Immature natural killer cell (primary cell): ENCODE data around the gene KLHL8. TPM values are rescaled to one million over a fixed set of nuclear protein-coding genes. Genes with fewer than 3 reads are reported as not detected.
"Not testable (repeated sequence)": the region's sequence is repeated elsewhere in the genome, so short reads cannot be mapped to it uniquely, and the experiment has no call there.

Source experiments
- DNase-seq, 3 donors: peaks; one replicate each; pipeline ENCODE4 v3.0.0; 2022; ENCODE audit warnings: mixed read lengths in 1 of 3
- H3K27ac Mint-ChIP-seq, 6 donors: one replicate each; pipeline ENCODE4 v1.8.0; 2020; ENCODE audit warnings: mixed read lengths in 6 of 6, mild to moderate bottlenecking in 5 of 6, inconsistent platforms in 4 of 6, moderate library complexity in 3 of 6
- H3K27me3 Mint-ChIP-seq, 3 donors: one replicate each; pipeline ENCODE4 v1.8.0; 2020 to 2021; ENCODE audit warnings: low read depth in 3 of 3, mild to moderate bottlenecking in 3 of 3, mixed read lengths in 3 of 3, moderate library complexity in 3 of 3, inconsistent platforms in 1 of 3
- H3K36me3 Mint-ChIP-seq, 3 donors: one replicate each; pipeline ENCODE4 v1.8.0; 2020; ENCODE audit warnings: mixed read lengths in 3 of 3, inconsistent platforms in 2 of 3, mild to moderate bottlenecking in 2 of 3
- H3K4me1 Mint-ChIP-seq, 2 donors: one replicate each; pipeline ENCODE4 v1.8.0; 2020; ENCODE audit warnings: inconsistent platforms in 2 of 2, mild to moderate bottlenecking in 2 of 2, mixed read lengths in 2 of 2, moderate library complexity in 1 of 2
- H3K4me3 Mint-ChIP-seq, 5 donors: one replicate each; pipeline ENCODE4 v1.8.0; 2020; ENCODE audit warnings: mild to moderate bottlenecking in 5 of 5, mixed read lengths in 5 of 5, inconsistent platforms in 3 of 5, moderate library complexity in 3 of 5
- H3K9me3 Mint-ChIP-seq, 6 donors: one replicate each; pipeline ENCODE4 v1.8.0; 2020; ENCODE audit warnings: mild to moderate bottlenecking in 6 of 6, mixed read lengths in 6 of 6, inconsistent platforms in 4 of 6, moderate library complexity in 3 of 6
- polyA plus RNA-seq, 3 donors: library from polyadenylated mRNA; unstranded; fragments of 300-500 nt; fragmentation: Illumina TruSeq; gene quantifications; one replicate each; pipeline ENCODE4 v1.2.3, GENCODE V29; 2021

The KLHL8 gene
- polyA plus RNA-seq, 3 donors from 2014 or later, result 9.0 to 11.1 (median 10.3) TPM

DNA sequence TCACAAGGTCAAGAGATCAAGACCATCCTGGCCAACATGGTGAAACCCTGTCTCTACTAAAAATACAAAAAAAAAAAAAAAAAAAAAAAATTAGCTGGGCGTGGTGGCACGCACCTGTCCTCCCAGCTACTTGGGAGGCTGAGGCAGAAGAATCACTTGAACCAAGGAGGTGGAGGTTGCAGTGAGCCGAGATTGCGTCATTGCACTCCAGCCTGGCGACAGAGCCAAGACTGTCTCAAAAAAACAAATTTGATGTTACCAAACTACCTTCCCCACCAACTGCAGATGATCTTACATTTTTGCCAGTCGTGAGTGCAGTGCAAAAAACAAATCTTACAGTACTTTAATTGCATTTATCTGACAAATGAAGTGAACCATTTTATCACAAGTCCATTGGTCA, 74.5 kb downstream of the KLHL8 start:
- not testable (repeated sequence) for DNase-seq, H3K27me3 Mint-ChIP-seq, H3K27ac Mint-ChIP-seq, H3K4me3 Mint-ChIP-seq, H3K9me3 Mint-ChIP-seq
- Mint-ChIP-seq H3K4me1 (peaks cover 4 to 12% of the 10 kb centered on the region in 2 donors), H3K36me3 (peaks cover 5 to 14% (median 5%) of the 10 kb centered on the region in 3 donors)

DNA sequence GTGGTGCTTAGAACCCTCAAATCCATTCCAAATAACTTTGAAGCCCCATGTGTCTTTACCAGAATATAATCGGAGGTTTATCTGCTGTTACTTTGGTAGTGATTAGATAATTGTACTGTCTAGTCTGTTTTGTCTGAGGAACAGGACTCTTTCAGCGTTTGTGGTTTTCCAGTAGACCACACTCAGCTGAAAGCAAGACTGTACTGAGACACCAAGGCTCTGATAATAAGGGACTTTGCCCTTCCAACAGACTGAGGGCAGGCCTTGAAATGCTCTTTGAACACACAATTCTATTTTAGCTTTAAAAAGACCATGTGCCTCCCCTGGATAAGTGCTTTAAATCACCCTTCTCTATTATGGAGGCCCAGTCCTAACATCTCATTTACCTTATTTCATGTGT, 76.1 kb downstream of the KLHL8 start:
- H3K4me3 Mint-ChIP-seq, result no peak overlapping the region
- no peaks in the 10 kb centered on the region for H3K9me3 Mint-ChIP-seq
- peaks cover 0 to 2% (median 1%) of the 10 kb centered on the region in 3 donors for H3K27me3 Mint-ChIP-seq
- peaks cover 5 to 20% (median 11%) of the 10 kb centered on the region in 3 donors for H3K36me3 Mint-ChIP-seq
- DNase-seq, result no peak
- peak overlapping the region in 1 of 6 donors; percentile 40 for H3K27ac Mint-ChIP-seq
- H3K4me1 Mint-ChIP-seq, result peaks cover 2 to 12% of the 10 kb centered on the region in 2 donors

DNA sequence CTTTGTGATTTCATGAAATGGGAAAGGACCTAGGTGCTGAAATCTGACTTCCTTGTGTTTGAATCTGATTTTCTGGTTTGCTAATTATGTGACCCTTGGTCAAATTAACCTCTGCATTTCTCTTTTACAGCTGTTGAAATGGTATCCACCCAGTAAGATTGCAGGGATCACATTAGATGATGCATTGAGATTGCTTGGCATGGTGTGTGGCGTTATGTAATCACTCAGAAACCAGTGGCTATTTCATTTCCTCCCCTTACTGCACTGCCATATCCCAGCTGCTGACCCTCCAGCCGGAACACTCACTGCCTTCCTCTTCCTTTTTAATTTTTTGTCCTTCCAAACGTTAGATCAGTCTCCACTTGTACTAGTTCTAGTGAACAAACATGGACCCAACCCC, 79.0 kb downstream of the KLHL8 start:
- Mint-ChIP-seq H3K4me3 (no peak overlapping the region), H3K27me3 (peaks cover 0 to 1% (median 0%) of the 10 kb centered on the region in 3 donors), H3K9me3 (no peaks in the 10 kb centered on the region), H3K4me1 (peaks cover 2 to 12% of the 10 kb centered on the region in 2 donors), H3K36me3 (peaks cover 9 to 41% (median 17%) of the 10 kb centered on the region in 3 donors), H3K27ac (no peak overlapping the region)
- no peak for DNase-seq

DNA sequence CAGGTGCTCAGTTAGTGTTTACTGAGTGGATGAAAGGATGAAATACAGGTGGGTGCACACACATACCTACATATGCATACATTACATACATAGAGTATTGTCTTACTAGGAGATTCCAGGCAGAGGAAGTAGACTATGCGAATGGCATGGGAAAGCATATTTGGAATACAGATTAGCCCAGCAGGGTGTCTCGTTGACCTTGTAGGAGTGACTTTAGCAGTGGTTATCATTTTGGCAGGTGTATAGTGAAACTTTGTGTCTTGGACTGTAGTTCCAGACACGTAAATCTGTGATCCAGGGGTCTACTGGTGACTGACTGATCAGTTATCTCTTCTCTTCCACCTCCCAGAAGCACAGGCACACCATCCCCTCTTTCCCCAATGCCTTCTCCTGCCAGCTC, 86.3 kb downstream of the KLHL8 start:
- Mint-ChIP-seq H3K4me3 (peak overlapping the region in 1 of 5 donors; percentile 33), H3K36me3 (peaks cover 47 to 66% (median 50%) of the 10 kb centered on the region in 3 donors), H3K9me3 (no peaks in the 10 kb centered on the region), H3K4me1 (peaks cover 10 to 18% of the 10 kb centered on the region in 2 donors), H3K27me3 (peaks cover 0 to 2% (median 0%) of the 10 kb centered on the region in 3 donors), H3K27ac (peak overlapping the region in 4 of 6 donors; percentile 27 to 43 (median 35))
- no peak for DNase-seq

DNA sequence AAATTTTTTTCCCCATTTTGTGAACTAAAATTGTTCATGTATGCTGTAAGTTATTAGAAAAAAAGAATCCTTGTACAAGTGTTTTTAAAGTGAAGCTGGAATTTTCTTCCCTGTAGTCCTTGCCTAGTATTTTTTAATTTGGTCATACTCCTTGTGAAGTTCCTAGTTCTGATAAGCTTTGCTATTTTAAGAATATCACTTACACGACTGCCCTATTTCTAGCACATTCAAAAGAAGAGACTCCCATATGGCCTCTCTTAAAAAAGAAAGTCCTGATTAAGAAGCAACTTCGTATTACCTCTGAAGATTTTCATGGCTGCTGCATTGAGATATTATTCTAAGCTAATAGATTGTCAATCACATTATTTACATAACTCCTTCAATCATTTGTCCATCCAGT, 87.2 kb downstream of the KLHL8 start:
- peaks cover 50 to 69% (median 55%) of the 10 kb centered on the region in 3 donors for H3K36me3 Mint-ChIP-seq
- no peak for DNase-seq
- H3K4me1 Mint-ChIP-seq, result peaks cover 10 to 18% of the 10 kb centered on the region in 2 donors
- no peaks in the 10 kb centered on the region for H3K9me3 Mint-ChIP-seq
- H3K4me3 Mint-ChIP-seq, result no peak overlapping the region
- H3K27me3 Mint-ChIP-seq, result peaks cover 0 to 2% (median 0%) of the 10 kb centered on the region in 3 donors
- H3K27ac Mint-ChIP-seq, result peak overlapping the region in 1 of 6 donors; percentile 2

DNA sequence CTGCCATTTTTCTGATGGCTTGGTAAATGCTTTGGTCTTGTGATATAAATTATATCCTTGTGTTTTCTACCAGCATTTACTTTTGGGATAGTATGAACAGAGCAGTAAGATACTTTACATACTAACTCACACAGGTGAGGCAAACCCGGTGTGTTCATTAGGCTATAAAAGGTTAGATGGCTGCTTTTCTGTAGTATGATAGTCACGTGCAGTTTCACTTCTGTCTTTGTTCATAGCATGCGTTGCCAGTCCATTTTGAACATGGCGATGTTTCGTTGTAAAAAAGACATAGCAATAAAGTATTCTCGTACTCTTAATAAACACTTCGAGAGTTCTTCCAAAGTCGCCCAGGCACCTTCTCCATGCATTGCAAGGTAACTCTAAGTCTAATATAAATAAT, 88.4 kb downstream of the KLHL8 start:
- DNase-seq, result no peak
- no peak overlapping the region for H3K27ac Mint-ChIP-seq
- H3K9me3 Mint-ChIP-seq, result no peaks in the 10 kb centered on the region
- H3K36me3 Mint-ChIP-seq, result peaks cover 54 to 67% (median 62%) of the 10 kb centered on the region in 3 donors
- H3K4me1 Mint-ChIP-seq, result peaks cover 10 to 18% of the 10 kb centered on the region in 2 donors
- H3K27me3 Mint-ChIP-seq, result peaks cover 0 to 2% (median 0%) of the 10 kb centered on the region in 3 donors
- H3K4me3 Mint-ChIP-seq, result no peak overlapping the region

DNA sequence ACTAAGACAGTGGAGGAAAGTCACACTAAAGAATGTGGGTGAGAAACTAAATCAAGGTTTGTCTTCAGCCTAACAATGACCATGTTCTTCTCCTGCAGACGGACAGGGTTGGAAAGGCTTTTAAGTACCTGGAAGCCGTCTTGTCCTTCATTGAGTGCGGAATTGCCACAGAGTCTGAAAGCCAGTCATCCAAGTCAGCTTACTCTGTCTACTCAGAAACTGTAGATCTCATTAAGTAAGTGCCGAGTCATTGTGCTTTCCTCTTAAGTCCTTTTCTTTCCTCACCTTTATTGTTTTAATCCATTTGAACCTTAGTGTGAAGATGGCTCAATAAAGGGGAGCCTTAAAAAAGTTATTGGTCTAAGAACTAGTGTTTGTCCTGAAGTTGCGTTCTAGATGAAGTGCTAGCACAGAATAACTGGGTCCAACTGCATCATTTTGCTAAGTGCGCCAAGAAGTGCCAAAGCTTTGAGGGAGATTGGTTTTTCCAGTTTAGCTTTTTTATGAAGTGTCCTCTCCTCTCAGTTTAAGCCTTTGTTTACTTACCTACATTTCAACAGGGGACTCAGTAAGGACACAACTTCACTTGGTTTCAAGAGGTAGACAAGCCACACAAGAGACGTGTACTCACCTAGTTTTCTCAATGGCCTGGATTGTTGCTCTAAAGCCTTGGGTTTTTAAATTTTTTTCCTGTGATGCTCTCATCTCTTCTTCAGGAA, 89.3 kb downstream of the KLHL8 start:
- Mint-ChIP-seq H3K27me3 (peaks cover 0 to 3% (median 2%) of the 10 kb centered on the region in 3 donors), H3K9me3 (no peaks in the 10 kb centered on the region), H3K4me3 (no peak overlapping the region), H3K4me1 (peaks cover 10 to 24% of the 10 kb centered on the region in 2 donors), H3K36me3 (peaks cover 60 to 69% (median 62%) of the 10 kb centered on the region in 3 donors), H3K27ac (no peak overlapping the region)
- DNase-seq, result no peak

DNA sequence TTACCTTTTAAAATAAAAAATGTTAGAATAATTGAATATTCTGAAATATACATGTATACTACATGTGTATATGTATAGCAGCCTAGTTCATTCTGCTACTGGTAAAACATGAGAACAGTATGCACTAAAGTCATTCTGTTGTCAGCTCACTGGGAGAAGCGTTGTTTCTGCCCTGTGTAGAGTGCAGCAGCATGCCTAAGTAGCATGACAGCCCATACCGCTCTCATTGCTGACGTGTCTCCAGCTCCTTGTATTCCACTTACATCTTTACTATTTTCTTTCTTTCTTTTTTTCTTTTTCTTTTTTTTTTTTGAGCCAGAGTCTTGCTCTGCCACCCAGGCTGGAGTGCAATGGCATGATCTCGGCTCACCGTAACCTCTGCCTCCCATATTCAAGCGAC, 90.7 kb downstream of the KLHL8 start:
- Mint-ChIP-seq H3K27ac (no peak overlapping the region), H3K4me1 (peaks cover 7 to 18% of the 10 kb centered on the region in 2 donors), H3K4me3 (no peak overlapping the region), H3K9me3 (no peaks in the 10 kb centered on the region), H3K27me3 (peaks cover 0 to 5% (median 3%) of the 10 kb centered on the region in 3 donors), H3K36me3 (peaks cover 62 to 72% (median 63%) of the 10 kb centered on the region in 3 donors)
- DNase-seq, result no peak

DNA sequence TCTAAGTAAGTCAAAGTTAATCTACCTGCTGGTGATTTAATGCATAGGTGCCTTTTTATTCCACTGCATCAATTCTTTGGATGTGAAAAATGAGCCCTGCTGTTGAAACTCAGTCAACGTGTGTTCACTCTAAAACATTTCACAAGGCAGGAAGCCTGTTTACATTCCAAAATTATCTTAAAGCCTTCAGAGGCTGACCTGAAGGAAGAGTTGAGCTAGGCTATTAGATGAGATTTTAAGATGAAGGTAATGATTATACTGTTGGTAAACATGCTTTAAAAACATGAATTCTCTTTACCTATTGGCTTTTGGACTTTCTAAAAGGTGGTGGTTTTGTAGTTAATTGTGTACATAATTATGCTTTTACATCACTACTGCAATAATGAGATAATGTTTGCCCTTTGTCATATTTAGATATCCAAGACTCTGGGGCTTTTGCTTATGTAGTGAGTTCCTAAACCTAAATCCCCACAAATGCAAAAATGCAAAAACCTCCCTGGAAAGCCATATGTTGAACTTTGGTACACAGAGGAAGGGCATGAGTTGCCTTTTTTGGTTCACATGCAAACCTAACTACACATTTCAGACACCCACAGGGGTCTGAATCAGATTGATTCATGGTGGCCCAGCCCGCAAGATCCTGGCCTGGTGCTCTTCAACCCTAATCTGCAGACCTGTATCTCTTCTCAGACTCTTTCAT, 92.3 kb downstream of the KLHL8 start:
- Mint-ChIP-seq H3K36me3 (peaks cover 49 to 60% (median 54%) of the 10 kb centered on the region in 3 donors), H3K9me3 (no peaks in the 10 kb centered on the region), H3K4me3 (no peak overlapping the region), H3K4me1 (peaks cover 0 to 6% of the 10 kb centered on the region in 2 donors), H3K27me3 (peaks cover 0 to 3% (median 3%) of the 10 kb centered on the region in 3 donors), H3K27ac (no peak overlapping the region)
- no peak for DNase-seq

DNA sequence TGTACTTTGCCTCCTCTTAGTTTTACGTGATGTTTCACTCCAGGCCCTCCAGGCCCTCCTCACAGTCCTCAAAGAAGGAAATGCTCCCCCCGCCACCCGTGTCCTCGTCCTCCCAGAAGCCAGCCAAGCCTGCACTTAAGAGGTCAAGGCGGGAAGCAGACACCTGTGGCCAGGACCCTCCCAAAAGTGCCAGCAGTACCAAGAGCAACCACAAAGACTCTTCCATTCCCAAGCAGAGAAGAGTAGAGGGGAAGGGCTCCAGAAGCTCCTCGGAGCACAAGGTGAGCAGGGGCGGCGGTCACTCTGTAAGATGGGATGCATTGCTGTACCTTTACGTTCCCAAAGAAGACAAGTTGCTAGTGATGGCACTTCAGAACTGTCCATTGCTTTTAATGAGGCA, 94.4 kb downstream of the KLHL8 start:
- Mint-ChIP-seq H3K4me3 (no peak overlapping the region), H3K27ac (no peak overlapping the region), H3K27me3 (peaks cover 0 to 6% (median 3%) of the 10 kb centered on the region in 3 donors), H3K4me1 (peaks cover 3 to 23% of the 10 kb centered on the region in 2 donors), H3K36me3 (peaks cover 31 to 46% (median 40%) of the 10 kb centered on the region in 3 donors), H3K9me3 (no peaks in the 10 kb centered on the region)
- DNase-seq, result no peak

DNA sequence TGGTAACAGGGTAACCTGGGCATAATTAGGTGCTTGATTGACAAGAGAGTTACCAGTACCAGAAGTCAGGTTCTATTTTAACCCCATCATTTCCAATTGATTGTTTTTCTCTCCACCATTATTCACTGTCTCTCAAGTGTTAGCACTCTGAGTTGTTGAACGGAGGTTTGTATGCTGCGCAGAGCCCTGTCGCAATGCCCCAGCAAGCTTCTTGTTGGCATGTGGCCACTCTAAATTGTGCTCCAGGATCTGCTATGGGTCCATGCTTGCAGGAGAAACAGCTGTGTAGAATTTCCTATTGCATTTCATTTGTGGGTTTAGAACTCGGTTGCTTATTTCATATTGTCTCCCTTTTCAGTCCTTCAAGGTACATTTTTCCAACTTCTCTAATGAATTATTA, 98.2 kb downstream of the KLHL8 start:
- Mint-ChIP-seq H3K36me3 (peaks cover 22 to 41% (median 23%) of the 10 kb centered on the region in 3 donors), H3K4me3 (no peak overlapping the region), H3K27ac (peak overlapping the region in 5 of 6 donors; percentile 1 to 58 (median 22)), H3K27me3 (peaks cover 0 to 8% (median 3%) of the 10 kb centered on the region in 3 donors), H3K4me1 (peaks cover 8 to 33% of the 10 kb centered on the region in 2 donors), H3K9me3 (no peaks in the 10 kb centered on the region)
- DNase-seq, result no peak

DNA sequence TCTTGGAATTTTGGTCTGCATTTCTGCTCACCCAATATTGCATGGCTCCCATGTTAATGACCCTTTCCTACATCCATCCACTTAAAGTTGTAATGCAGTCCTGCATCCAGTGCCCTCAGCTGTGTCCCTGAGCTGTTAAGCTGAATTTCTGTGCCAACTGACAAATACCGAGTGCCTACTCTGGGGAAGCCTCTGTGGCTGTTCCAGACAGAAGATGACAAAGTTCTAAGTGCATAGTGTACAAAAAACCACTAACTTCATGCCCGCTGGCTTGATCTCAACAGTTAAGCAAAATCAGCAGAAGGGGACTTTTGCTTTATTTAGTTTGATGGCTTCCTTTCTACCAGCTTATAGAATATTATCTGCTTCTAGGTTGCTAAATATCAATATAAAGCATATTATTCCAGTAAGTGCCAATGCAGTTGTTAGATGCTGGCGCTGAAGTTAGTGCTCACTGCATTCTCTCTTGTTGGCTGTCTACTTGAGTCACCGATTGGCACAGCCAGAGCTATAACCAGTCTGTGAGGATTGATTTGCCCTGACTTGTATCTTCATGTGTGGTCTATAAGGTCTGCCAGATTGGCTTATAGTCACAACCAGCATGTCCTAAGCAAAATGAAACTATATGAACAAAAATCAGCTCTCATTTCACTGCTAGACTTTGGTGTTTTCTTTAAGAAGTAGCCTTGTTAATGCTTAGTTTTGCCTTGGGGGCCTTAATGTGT, 98.9 kb downstream of the KLHL8 start:
- Mint-ChIP-seq H3K4me3 (no peak overlapping the region), H3K9me3 (no peaks in the 10 kb centered on the region), H3K27me3 (peaks cover 0 to 7% (median 3%) of the 10 kb centered on the region in 3 donors), H3K36me3 (peaks cover 17 to 40% (median 22%) of the 10 kb centered on the region in 3 donors), H3K4me1 (peaks cover 10 to 29% of the 10 kb centered on the region in 2 donors), H3K27ac (peak overlapping the region; percentile 10 to 80 (median 54))
- no peak for DNase-seq

DNA sequence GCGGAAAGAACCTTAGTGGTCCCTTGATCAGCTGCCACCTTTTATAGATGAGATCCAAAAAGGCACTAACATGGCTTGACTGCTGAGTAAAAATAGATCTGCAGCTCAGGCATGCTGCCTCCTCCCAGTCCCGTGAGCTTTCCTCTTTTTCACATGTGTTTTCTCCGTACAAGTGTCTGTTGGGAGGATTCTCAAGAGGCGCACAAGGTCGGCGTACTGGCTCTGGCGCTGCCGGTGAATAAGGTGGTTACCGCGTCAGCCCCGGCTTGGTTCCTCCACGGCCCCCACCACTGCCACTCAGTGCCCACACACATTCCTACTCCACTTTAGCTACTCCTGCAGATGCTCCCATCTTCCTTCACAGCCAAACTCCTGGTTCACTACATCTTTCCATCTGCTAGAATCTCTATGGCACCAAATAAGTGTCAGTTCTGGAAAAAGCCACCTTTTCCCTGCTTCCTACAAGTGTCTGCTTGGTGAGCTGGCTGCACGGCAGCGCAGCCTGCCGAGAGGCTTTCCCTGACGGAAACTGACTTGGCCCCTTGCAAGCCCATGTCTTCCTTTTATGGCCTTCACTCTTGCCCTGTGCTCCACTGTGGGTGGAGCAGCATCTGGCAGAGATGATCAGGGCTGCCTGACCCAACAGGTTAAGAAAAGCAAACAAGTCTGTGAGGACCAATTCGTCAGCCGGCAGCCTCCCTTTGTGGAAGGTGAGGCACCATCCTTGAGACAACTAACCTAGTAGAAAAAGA, 99.8 kb downstream of the KLHL8 start:
- Mint-ChIP-seq H3K36me3 (peaks cover 10 to 39% (median 21%) of the 10 kb centered on the region in 3 donors), H3K27me3 (peaks cover 0 to 6% (median 2%) of the 10 kb centered on the region in 3 donors), H3K27ac (no peak overlapping the region), H3K4me3 (no peak overlapping the region), H3K9me3 (no peaks in the 10 kb centered on the region), H3K4me1 (peaks cover 10 to 27% of the 10 kb centered on the region in 2 donors)
- DNase-seq, result no peak
